NK-92 (cell line): Measurements from ENCODE around the gene PCARE.

Experiments
- DNase-seq: peaks from one replicate; lab custom pipeline; 2025; ENCODE audit not compliant: unreplicated experiment; lab: John Stamatoyannopoulos, UW

The PCARE gene

GRCh38 chr2:29039718-29040480 is 34.4 kb downstream of the PCARE start:
- DNase-seq, result no peak

- DNase-seq, result no peak
These were observed 39.1 kb downstream of the PCARE start for GRCh38 chr2:29035016-29035745.

GRCh38 chr2:29033656-29034055 is 40.7 kb downstream of the PCARE start:
- no peak for DNase-seq

GRCh38 chr2:29033172-29033571 is 41.2 kb downstream of the PCARE start:
- DNase-seq, result no peak

GRCh38 chr2:29032189-29032588 is 42.1 kb downstream of the PCARE start:
- DNase-seq, result no peak

GRCh38 chr2:29031046-29031445 is 43.3 kb downstream of the PCARE start:
- DNase-seq, result no peak

GRCh38 chr2:29025711-29026110 is 48.6 kb downstream of the PCARE start:
- no peak for DNase-seq

GRCh38 chr2:29024882-29025430 is 49.4 kb downstream of the PCARE start:
- no peak for DNase-seq

- no peak for DNase-seq
These were observed 51.1 kb downstream of the PCARE start for GRCh38 chr2:29023188-29023587.

- DNase-seq, result no peak
These were observed 51.6 kb downstream of the PCARE start for GRCh38 chr2:29022679-29023078.

GRCh38 chr2:29021886-29022285 is 52.4 kb downstream of the PCARE start:
- no peak for DNase-seq

GRCh38 chr2:29017716-29018435 is 56.4 kb downstream of the PCARE start:
- DNase-seq, result no peak

- no peak for DNase-seq
These were observed 57.8 kb downstream of the PCARE start for GRCh38 chr2:29016504-29016903.

GRCh38 chr2:29015701-29016470 is 58.4 kb downstream of the PCARE start:
- DNase-seq, result no peak

- DNase-seq, result no peak
These were observed 59.4 kb downstream of the PCARE start for GRCh38 chr2:29014811-29015421.

GRCh38 chr2:29014331-29014730 is 60.0 kb downstream of the PCARE start:
- DNase-seq, result no peak

- no peak for DNase-seq
These were observed 61.1 kb downstream of the PCARE start for GRCh38 chr2:29013057-29013780.

- no peak for DNase-seq
These were observed 62.1 kb downstream of the PCARE start for GRCh38 chr2:29012211-29012681.
